Stimulated activated CD4-positive, alpha-beta T cell treated with anti-CD3 and anti-CD28 coated beads, Interleukin-4, amount 100 ng/mL, for 48 hours (primary cell): ENCODE results near the gene PRKAG2.

ENCODE experiments used
- DNase-seq, 2 donors: peaks; one replicate each; pipeline ENCODE4 v3.0.0-alpha.2; 2020; ENCODE audit warnings: low read depth in 2 of 2

PRKAG2 gene

DNA sequence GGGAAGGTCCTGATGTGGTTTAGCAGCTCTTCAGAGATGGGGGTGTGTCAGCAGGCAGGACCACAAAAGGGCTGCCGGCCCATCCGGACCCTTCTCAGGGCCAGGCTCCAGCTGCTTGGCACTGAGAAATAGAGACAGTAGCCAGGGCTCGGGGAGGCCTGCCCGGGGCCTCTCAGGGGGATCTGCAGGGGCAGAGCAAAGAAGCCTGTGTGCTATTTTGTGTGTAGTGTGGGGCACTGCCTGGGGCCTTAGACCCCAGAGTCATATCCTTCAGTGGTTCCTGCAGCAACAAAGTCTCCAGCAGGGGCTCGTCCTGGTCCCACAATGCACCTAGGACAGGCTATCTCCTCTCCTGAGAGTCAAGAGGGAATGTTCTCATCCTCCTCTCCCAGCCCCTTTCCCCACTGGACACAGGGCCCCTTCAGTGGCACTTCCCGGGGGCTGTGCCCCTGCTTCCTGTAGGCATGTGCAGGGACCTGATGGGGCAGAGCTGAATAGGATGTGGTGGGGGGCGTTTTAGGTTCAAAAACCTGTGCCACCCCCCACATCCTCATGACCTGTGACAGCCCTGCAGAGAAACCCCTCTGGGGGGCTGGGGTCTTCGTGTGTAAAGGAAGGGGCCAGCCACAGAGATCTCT is 197.7 kb downstream of the PRKAG2 start:
- DNase-seq = no peak

GRCh38 chr7:151678227-151678604 is 198.7 kb downstream of the PRKAG2 start:
- no peak for DNase-seq

- DNase-seq = no peak
Observed at GRCh38 chr7:151677581-151678226, 199.2 kb downstream of the PRKAG2 start.

- DNase-seq = no peak
Observed at GRCh38 chr7:151676759-151677158, 200.2 kb downstream of the PRKAG2 start.

- no peak for DNase-seq
Observed at GRCh38 chr7:151675196-151675920, 201.6 kb downstream of the PRKAG2 start.

- DNase-seq = no peak
Observed at GRCh38 chr7:151674161-151674920, 202.6 kb downstream of the PRKAG2 start.

GRCh38 chr7:151673216-151673615 is 203.7 kb downstream of the PRKAG2 start:
- no peak for DNase-seq

GRCh38 chr7:151672716-151673115 is 204.2 kb downstream of the PRKAG2 start:
- no peak for DNase-seq

DNA sequence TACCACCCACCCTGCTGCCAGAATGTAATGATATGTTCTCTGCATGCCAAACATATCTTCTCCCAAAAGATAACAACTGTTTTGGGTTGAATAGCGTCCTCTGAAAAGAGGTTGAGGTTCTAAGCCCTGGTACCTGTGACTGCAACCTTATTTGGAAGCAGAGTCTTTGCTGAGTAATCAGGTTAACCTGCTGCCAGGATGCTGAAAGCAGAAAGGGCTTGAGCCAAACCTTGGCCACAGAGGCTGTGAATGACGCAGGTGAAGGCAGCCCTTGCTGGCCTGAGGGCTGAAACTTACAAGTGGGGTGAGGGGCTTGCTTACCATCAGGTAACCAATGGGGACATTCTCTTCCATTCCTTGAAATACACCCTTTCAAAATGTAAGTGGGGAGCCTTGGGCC is 205.4 kb downstream of the PRKAG2 start:
- DNase-seq = no peak

DNA sequence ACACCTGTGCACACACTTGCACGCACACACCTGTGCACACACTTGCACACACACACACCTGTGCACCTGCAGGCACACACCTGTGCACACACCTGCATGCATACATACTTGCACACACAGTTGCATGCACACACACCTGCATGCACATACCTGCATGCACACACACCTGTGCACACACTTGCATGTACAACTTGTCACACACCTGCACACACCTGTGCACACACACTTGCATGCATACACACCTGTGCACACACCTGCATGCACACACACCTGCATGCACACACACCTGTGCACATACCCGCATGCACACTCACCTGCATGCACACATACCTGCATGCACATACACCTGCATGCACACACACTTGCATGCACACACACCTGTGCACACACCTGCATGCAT is 207.2 kb downstream of the PRKAG2 start:
- DNase-seq = no peak

DNA sequence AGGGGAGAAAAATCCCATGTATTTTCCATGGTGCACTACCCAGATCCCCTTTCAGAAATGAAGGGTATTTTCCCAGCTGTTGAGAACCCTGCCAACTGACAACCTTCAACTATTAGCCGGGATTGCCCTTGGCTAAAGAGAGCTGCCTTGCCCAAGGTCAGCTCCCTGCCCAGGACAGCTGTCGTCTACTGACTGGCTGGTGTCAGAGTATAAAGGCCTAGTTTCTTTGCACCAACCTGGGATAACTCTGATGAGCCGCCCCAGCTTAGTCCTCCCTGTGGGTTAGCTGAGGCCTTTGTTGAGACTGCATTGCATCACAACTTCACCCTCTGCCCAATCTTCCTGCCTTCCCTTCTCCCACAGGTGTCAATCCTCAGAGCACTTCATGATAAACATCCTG is 210.0 kb downstream of the PRKAG2 start:
- no peak for DNase-seq

DNA sequence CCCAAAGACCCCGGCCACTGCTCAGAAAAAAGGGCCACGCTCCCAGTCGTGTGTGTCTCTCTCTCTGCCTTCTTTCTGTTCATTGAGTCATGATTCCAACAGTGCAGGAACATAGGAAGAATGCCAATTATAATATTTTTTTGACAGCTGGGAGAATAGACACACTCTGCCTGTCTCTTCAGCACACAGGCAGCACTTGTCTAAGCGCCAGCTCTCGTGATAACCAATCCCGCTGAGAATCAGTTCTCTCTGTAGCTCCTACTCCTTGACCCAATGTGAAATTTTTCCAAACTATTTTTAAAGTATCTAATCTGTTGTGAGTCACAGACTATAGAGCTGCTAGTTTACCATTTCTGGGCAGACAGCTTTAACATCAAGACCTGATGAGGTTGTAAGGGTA is 211.5 kb downstream of the PRKAG2 start:
- DNase-seq = no peak

- no peak for DNase-seq
Observed at GRCh38 chr7:151664268-151664667, 212.6 kb downstream of the PRKAG2 start.

- no peak for DNase-seq
Observed at GRCh38 chr7:151663382-151664100, 213.4 kb downstream of the PRKAG2 start.

DNA sequence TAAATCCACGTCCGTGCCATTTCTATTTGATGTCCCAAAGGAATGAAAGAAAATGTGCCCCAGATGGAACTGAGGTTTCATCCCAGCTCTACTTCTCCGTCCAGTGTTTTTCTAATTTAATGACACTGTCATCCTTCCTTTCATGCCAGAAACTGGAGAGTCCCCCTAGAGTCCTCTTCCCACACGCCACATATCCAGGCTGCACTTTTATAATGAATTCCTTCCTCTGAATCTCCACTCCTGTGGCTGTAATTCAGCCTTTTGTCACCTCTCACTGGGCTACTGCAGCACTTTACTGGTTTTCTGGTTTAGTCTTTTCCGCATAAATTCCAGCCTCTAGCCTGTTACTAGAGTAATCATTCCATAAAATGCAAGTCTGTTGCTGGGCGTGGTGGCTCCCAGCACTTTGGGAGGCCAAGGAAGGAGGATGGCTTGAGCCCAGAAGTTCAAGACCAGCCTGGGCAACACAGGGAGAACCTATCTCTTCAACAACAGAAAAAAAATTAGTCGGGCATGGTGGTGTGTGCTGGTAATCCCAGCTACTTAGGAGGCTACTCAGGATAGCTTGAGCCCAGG is 214.6 kb downstream of the PRKAG2 start:
- no peak for DNase-seq

- DNase-seq = no peak
Observed at GRCh38 chr7:151661587-151661986, 215.3 kb downstream of the PRKAG2 start.

GRCh38 chr7:151660141-151660540 is 216.8 kb downstream of the PRKAG2 start:
- DNase-seq = no peak

DNA sequence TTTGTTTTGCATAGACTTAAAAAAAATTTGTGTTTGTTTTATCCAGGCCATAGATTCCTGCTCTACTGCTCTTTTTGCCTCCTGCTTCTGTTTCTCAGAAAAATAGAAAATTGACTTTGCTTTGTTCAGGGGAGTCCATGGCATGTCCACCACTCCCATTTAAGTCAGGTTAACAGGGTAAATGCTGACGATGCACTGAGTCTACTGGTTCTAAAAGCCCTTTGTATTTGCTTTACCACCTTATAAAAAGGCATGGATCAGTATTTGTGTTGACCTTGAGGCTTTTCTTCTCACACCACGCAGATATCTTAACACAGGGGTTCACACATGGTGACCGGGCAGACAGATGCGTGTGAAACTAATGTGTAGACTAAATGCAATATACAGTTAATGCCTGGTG is 217.7 kb downstream of the PRKAG2 start:
- DNase-seq = no peak

GRCh38 chr7:151658778-151659177 is 218.1 kb downstream of the PRKAG2 start:
- DNase-seq = no peak

DNA sequence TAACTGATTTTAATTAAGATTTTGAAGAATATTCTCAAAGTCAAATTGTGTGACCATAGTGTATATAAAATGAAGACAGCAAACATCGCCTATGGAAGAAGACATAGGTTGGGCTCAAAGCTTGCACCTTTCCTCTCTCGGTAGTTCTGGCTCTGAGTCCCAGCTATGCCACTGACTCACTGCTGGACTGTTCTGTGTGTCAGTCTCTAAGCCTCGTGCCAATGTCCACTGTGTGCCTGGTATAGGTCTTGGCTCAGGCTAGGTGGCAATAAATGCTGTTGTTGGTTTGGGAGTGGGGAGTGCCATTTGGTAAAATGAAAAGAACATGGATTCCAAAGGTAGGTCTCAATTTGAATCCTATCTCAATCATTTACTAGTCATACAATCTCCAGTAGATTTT is 219.7 kb downstream of the PRKAG2 start:
- DNase-seq = no peak

DNA sequence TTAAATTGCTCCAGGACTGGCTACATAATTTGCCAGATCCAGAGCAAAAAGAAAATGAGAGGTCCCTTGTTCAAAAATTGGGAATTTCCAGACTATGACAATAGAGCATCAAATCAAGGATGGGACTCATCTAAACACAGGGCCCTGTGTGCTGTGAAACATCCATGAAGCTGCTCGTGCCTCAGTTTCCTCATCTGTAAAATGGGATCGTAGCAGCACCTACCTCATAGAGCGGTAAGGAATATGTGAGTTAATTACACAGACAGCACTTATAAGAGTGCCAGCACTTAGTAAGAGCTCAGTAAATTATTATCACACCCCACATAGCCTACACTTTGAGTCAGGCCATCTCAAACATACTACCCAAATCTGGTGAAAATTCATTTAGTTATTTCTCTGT is 221.4 kb downstream of the PRKAG2 start:
- DNase-seq = no peak
